ENCODE data around the gene PLSCR2. TPM values are rescaled to one million over a fixed set of nuclear protein-coding genes. Genes with fewer than 3 reads are reported as not detected.

Gene PLSCR2
- total and polyA plus RNA-seq, 2 donors (not counting 1 experiment from before 2014, with no cell fraction given) = 0.15 to 0.54 TPM

DNA sequence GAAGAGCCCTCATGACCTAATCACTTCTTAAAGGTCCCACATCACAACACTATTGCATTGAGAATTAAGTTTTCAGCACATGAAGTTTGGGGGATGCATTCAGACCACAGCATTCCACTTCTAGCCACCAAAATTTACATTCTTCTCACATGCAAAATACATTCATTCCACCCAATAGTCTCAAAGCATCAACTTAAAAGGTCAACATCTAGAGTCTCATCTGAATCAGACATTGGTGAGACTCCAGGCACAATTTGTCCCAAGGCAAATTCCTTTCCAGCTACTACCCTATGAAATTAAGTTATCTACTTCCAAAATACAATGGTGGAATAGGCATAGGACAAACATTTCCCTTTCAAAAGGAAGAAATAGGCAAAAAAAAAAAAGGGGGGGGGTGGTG is 64.9 kb downstream of the PLSCR2 start:
- no peak for DNase-seq
- TF ChIP-seq, protein P1, sequence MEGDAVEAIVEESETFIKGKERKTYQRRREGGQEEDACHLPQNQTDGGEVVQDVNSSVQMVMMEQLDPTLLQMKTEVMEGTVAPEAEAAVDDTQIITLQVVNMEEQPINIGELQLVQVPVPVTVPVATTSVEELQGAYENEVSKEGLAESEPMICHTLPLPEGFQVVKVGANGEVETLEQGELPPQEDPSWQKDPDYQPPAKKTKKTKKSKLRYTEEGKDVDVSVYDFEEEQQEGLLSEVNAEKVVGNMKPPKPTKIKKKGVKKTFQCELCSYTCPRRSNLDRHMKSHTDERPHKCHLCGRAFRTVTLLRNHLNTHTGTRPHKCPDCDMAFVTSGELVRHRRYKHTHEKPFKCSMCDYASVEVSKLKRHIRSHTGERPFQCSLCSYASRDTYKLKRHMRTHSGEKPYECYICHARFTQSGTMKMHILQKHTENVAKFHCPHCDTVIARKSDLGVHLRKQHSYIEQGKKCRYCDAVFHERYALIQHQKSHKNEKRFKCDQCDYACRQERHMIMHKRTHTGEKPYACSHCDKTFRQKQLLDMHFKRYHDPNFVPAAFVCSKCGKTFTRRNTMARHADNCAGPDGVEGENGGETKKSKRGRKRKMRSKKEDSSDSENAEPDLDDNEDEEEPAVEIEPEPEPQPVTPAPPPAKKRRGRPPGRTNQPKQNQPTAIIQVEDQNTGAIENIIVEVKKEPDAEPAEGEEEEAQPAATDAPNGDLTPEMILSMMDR (IDR thresholded peaks at IDR 0.05) = no peak
- TF ChIP-seq EZH2 (IDR thresholded peaks at IDR 0.05; ENCODE audit: borderline replicate concordance, insufficient read depth, low read depth, low read length, poor library complexity, severe bottlenecking) = no peak
- peaks cover 0 to 8% (median 1%) of the 10 kb centered on the region in 3 donors for H3K9me3 ChIP-seq (ENCODE audit: control extremely low read depth in 1 of 3, control insufficient read depth in 2 of 3, insufficient read depth in 1 of 3, low read length in 2 of 3)
- H3K4me3 Mint-ChIP-seq = no peak overlapping the region
- no peak for ATAC-seq (ENCODE audit: low read depth)
- H3K9me3 Mint-ChIP-seq (ENCODE audit: insufficient read depth) = no peaks in the 10 kb centered on the region
- intact Hi-C loops (cut with micrococcal nuclease) = no loop called here
- ChIA-PET CTCF (no interaction called here), POLR2A (no interaction called here)
- no peak overlapping the region for H3K27ac Mint-ChIP-seq
- H3K27me3 ChIP-seq (replicated peaks in 1 of 4; ENCODE audit: control extremely low read depth in 1 of 4, control insufficient read depth in 3 of 4, insufficient read depth in 4 of 4, low read length in 3 of 4) = no peaks in the 10 kb centered on the region
- H3K36me3 ChIP-seq (replicated peaks in 1 of 2; ENCODE audit: control extremely low read depth in 1 of 2, control insufficient read depth in 1 of 2, extremely low read depth in 1 of 2, insufficient read depth in 2 of 2, low read length in 1 of 2) = no peaks in the 10 kb centered on the region
- no peak overlapping the region for H3K9ac ChIP-seq (ENCODE audit: low read length)
- no peaks in the 10 kb centered on the region for H3K4me1 ChIP-seq (ENCODE audit: control insufficient read depth in 2 of 2, insufficient read depth in 2 of 2, low read length in 2 of 2)
- H3K27me3 Mint-ChIP-seq = no peaks in the 10 kb centered on the region
- no peak overlapping the region for H3K4me3 ChIP-seq (ENCODE audit: control extremely low read depth in 1 of 5, extremely low read depth in 1 of 5, insufficient read depth in 1 of 5, low read depth in 2 of 5, low read length in 4 of 5)
- no peaks in the 10 kb centered on the region for H4K20me1 ChIP-seq (ENCODE audit: control insufficient read depth, insufficient read depth, low read length, poor library complexity, severe bottlenecking)
- H2AFZ ChIP-seq (ENCODE audit: insufficient read depth, low read depth, low read length, poor library complexity, severe bottlenecking) = no peak overlapping the region
- no peak overlapping the region for H3K27ac ChIP-seq (ENCODE audit: low read length in 2 of 2)
- no peaks in the 10 kb centered on the region for H3K4me1 Mint-ChIP-seq
- no peaks in the 10 kb centered on the region for H3K79me2 ChIP-seq (ENCODE audit: control insufficient read depth, insufficient read depth, low read length)
- no peak overlapping the region for H3K4me2 ChIP-seq (replicated peaks; ENCODE audit: low read depth, low read length, poor library complexity, severe bottlenecking)

DNA sequence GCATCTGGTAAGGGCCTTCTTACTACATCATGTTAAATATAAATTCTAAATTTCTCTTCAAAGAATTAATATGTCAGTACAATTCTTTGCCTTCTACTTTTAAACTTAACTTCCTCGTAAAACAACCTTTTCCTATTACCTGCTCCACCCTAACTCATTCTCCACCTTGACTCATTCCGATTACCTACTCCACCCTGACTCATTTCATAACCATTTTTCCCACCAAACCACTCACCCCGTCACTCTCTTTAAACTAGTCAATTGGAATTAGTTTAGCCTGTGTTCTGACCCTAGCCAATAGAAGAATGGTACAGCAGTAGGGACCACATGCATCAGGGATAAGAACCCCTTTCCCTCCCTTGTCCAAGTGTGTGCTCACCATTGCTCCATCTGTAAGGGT is 65.6 kb downstream of the PLSCR2 start:
- Mint-ChIP-seq H3K4me1 (no peaks in the 10 kb centered on the region), H3K9me3 (ENCODE audit: insufficient read depth) (no peaks in the 10 kb centered on the region), H3K27me3 (no peaks in the 10 kb centered on the region), H3K27ac (no peak overlapping the region), H3K4me3 (no peak overlapping the region)
- Histone ChIP-seq H3K9ac (ENCODE audit: low read length) (no peak overlapping the region), H4K20me1 (ENCODE audit: control insufficient read depth, insufficient read depth, low read length, poor library complexity, severe bottlenecking) (no peaks in the 10 kb centered on the region), H3K27me3 (replicated peaks in 1 of 4; ENCODE audit: control extremely low read depth in 1 of 4, control insufficient read depth in 3 of 4, insufficient read depth in 4 of 4, low read length in 3 of 4) (no peaks in the 10 kb centered on the region), H3K4me2 (replicated peaks; ENCODE audit: low read depth, low read length, poor library complexity, severe bottlenecking) (no peak overlapping the region), H3K27ac (ENCODE audit: low read length in 2 of 2) (no peak overlapping the region), H3K4me1 (ENCODE audit: control insufficient read depth in 2 of 2, insufficient read depth in 2 of 2, low read length in 2 of 2) (no peaks in the 10 kb centered on the region), H3K9me3 (ENCODE audit: control extremely low read depth in 1 of 3, control insufficient read depth in 2 of 3, insufficient read depth in 1 of 3, low read length in 2 of 3) (peaks cover 0 to 3% (median 1%) of the 10 kb centered on the region in 3 donors), H2AFZ (ENCODE audit: insufficient read depth, low read depth, low read length, poor library complexity, severe bottlenecking) (no peak overlapping the region), H3K79me2 (ENCODE audit: control insufficient read depth, insufficient read depth, low read length) (no peaks in the 10 kb centered on the region), H3K4me3 (ENCODE audit: control extremely low read depth in 1 of 5, extremely low read depth in 1 of 5, insufficient read depth in 1 of 5, low read depth in 2 of 5, low read length in 4 of 5) (no peak overlapping the region), H3K36me3 (replicated peaks in 1 of 2; ENCODE audit: control extremely low read depth in 1 of 2, control insufficient read depth in 1 of 2, extremely low read depth in 1 of 2, insufficient read depth in 2 of 2, low read length in 1 of 2) (no peaks in the 10 kb centered on the region)
- POLR2A ChIA-PET = no interaction called here
- TF ChIP-seq, protein P1 (IDR thresholded peaks at IDR 0.05) = no peak
- TF ChIP-seq EZH2 (IDR thresholded peaks at IDR 0.05; ENCODE audit: borderline replicate concordance, insufficient read depth, low read depth, low read length, poor library complexity, severe bottlenecking) = no peak
- ATAC-seq (ENCODE audit: low read depth) = no peak
- intact Hi-C loops (cut with micrococcal nuclease) = no loop called here
- WGBS (ENCODE audit: insufficient coverage) = 83% methylated on average over 2 of the region's 3 CpGs
- no peak for DNase-seq
- CTCF ChIA-PET = no interaction called here
